ENCODE measurements around the gene IRAG1.
A peak's percentile ranks its signal among the peaks of the same experiment; 100 is the strongest.

IRAG1 gene

GRCh38 chr11:10660323-10660722 is 33.2 kb downstream of the IRAG1 start:
- H3K4ac ChIP-seq (ENCODE audit: low read length), result no peak overlapping the region
- H2BK12ac ChIP-seq (ENCODE audit: low read length), result no peak overlapping the region
- no peaks in the 10 kb centered on the region for H3K79me1 ChIP-seq (ENCODE audit: low read depth, low read length)
- H3K4me3 ChIP-seq (ENCODE audit: low read length in 2 of 2), result no peak overlapping the region
- H3K27ac ChIP-seq (replicated peaks; ENCODE audit: low read length), result no peak overlapping the region
- no peaks in the 10 kb centered on the region for H3K27me3 ChIP-seq (ENCODE audit: control insufficient read depth in 3 of 3, insufficient read depth in 3 of 3, low read depth in 1 of 3, low read length in 3 of 3)
- H3K4me2 ChIP-seq (ENCODE audit: insufficient read depth, low read length, poor library complexity, severe bottlenecking), result no peak overlapping the region
- no peak overlapping the region for H2BK5ac ChIP-seq (ENCODE audit: low read length)
- H2AFZ ChIP-seq (ENCODE audit: low read length), result no peak overlapping the region
- H3K23ac ChIP-seq (ENCODE audit: low read depth, low read length, poor library complexity), result no peak overlapping the region
- no peak overlapping the region for H3K18ac ChIP-seq (ENCODE audit: low read length)
- H3K9ac ChIP-seq (ENCODE audit: low read depth, low read length, poor library complexity), result no peak overlapping the region
- peaks cover 14 to 20% of the 10 kb centered on the region in 2 donors for H3K4me1 ChIP-seq (ENCODE audit: control insufficient read depth in 2 of 2, insufficient read depth in 1 of 2, low read depth in 1 of 2, low read length in 2 of 2)
- H4K8ac ChIP-seq (ENCODE audit: low read depth, low read length), result no peak overlapping the region
- H2BK120ac ChIP-seq (ENCODE audit: low read depth, low read length), result no peak overlapping the region
- H3K9me3 ChIP-seq (replicated peaks in 1 of 2; ENCODE audit: control insufficient read depth in 2 of 2, insufficient read depth in 1 of 2, low read depth in 1 of 2, low read length in 2 of 2), result no peaks in the 10 kb centered on the region
- no peak overlapping the region for H4K91ac ChIP-seq (ENCODE audit: low read depth, low read length, poor library complexity)
- H3K14ac ChIP-seq (ENCODE audit: low read length), result no peak overlapping the region
- no CpG with 5 or more reads among the region's 2 CpGs for WGBS, 2 donors (ENCODE audit: extremely low coverage in 2 of 2, insufficient read length in 2 of 2, insufficient replicate concordance in 1 of 2)
- no peak overlapping the region for H2BK15ac ChIP-seq (ENCODE audit: low read length)
- no peak for DNase-seq (ENCODE audit: low spot score)
- H2AK5ac ChIP-seq (ENCODE audit: low read depth, low read length), result no peak overlapping the region
- no peaks in the 10 kb centered on the region for H3K36me3 ChIP-seq (replicated peaks in 1 of 2; ENCODE audit: control insufficient read depth in 2 of 2, insufficient read depth in 2 of 2, low read length in 2 of 2)

GRCh38 chr11:10659339-10660216 is 34.0 kb downstream of the IRAG1 start:
- Histone ChIP-seq H3K36me3 (replicated peaks in 1 of 2; ENCODE audit: control insufficient read depth in 2 of 2, insufficient read depth in 2 of 2, low read length in 2 of 2) (no peaks in the 10 kb centered on the region), H2BK5ac (ENCODE audit: low read length) (no peak overlapping the region), H3K9ac (ENCODE audit: low read depth, low read length, poor library complexity) (no peak overlapping the region), H4K8ac (ENCODE audit: low read depth, low read length) (no peak overlapping the region), H2BK120ac (ENCODE audit: low read depth, low read length) (no peak overlapping the region), H2AK5ac (ENCODE audit: low read depth, low read length) (no peak overlapping the region), H3K27me3 (ENCODE audit: control insufficient read depth in 3 of 3, insufficient read depth in 3 of 3, low read depth in 1 of 3, low read length in 3 of 3) (no peaks in the 10 kb centered on the region), H2BK15ac (ENCODE audit: low read length) (no peak overlapping the region), H3K23ac (ENCODE audit: low read depth, low read length, poor library complexity) (no peak overlapping the region), H3K4me2 (ENCODE audit: insufficient read depth, low read length, poor library complexity, severe bottlenecking) (no peak overlapping the region), H3K18ac (ENCODE audit: low read length) (no peak overlapping the region), H3K9me3 (replicated peaks in 1 of 2; ENCODE audit: control insufficient read depth in 2 of 2, insufficient read depth in 1 of 2, low read depth in 1 of 2, low read length in 2 of 2) (no peaks in the 10 kb centered on the region), H3K14ac (ENCODE audit: low read length) (no peak overlapping the region), H3K4ac (ENCODE audit: low read length) (no peak overlapping the region), H3K79me1 (ENCODE audit: low read depth, low read length) (no peaks in the 10 kb centered on the region), H3K4me1 (ENCODE audit: control insufficient read depth in 2 of 2, insufficient read depth in 1 of 2, low read depth in 1 of 2, low read length in 2 of 2) (peaks cover 14 to 20% of the 10 kb centered on the region in 2 donors), H3K4me3 (ENCODE audit: low read length in 2 of 2) (no peak overlapping the region), H2AFZ (ENCODE audit: low read length) (peak overlapping the region; percentile 73), H3K27ac (replicated peaks; ENCODE audit: low read length) (no peak overlapping the region), H4K91ac (ENCODE audit: low read depth, low read length, poor library complexity) (no peak overlapping the region), H2BK12ac (ENCODE audit: low read length) (no peak overlapping the region)
- DNase-seq (ENCODE audit: low spot score), result no peak
- WGBS, 2 donors (ENCODE audit: extremely low coverage in 2 of 2, insufficient read length in 2 of 2, insufficient replicate concordance in 1 of 2), result no CpG with 5 or more reads among the region's 13 CpGs

GRCh38 chr11:10658621-10659338 is 34.8 kb downstream of the IRAG1 start:
- no peak overlapping the region for H2BK5ac ChIP-seq (ENCODE audit: low read length)
- peaks cover 14 to 20% of the 10 kb centered on the region in 2 donors for H3K4me1 ChIP-seq (ENCODE audit: control insufficient read depth in 2 of 2, insufficient read depth in 1 of 2, low read depth in 1 of 2, low read length in 2 of 2)
- peak overlapping the region; percentile 62 for H3K18ac ChIP-seq (ENCODE audit: low read length)
- H3K36me3 ChIP-seq (replicated peaks in 1 of 2; ENCODE audit: control insufficient read depth in 2 of 2, insufficient read depth in 2 of 2, low read length in 2 of 2), result no peaks in the 10 kb centered on the region
- H3K4ac ChIP-seq (ENCODE audit: low read length), result no peak overlapping the region
- no CpG with 5 or more reads among the region's 6 CpGs for WGBS, 2 donors (ENCODE audit: extremely low coverage in 2 of 2, insufficient read length in 2 of 2, insufficient replicate concordance in 1 of 2)
- no peaks in the 10 kb centered on the region for H3K9me3 ChIP-seq (replicated peaks in 1 of 2; ENCODE audit: control insufficient read depth in 2 of 2, insufficient read depth in 1 of 2, low read depth in 1 of 2, low read length in 2 of 2)
- H2BK12ac ChIP-seq (ENCODE audit: low read length), result no peak overlapping the region
- no peak overlapping the region for H2BK15ac ChIP-seq (ENCODE audit: low read length)
- no peak overlapping the region for H3K9ac ChIP-seq (ENCODE audit: low read depth, low read length, poor library complexity)
- peak overlapping the region; percentile 72 for H2AK5ac ChIP-seq (ENCODE audit: low read depth, low read length)
- H2AFZ ChIP-seq (ENCODE audit: low read length), result peak overlapping the region; percentile 20
- peak overlapping the region; percentile 56 for H4K91ac ChIP-seq (ENCODE audit: low read depth, low read length, poor library complexity)
- H2BK120ac ChIP-seq (ENCODE audit: low read depth, low read length), result no peak overlapping the region
- H3K27me3 ChIP-seq (ENCODE audit: control insufficient read depth in 3 of 3, insufficient read depth in 3 of 3, low read depth in 1 of 3, low read length in 3 of 3), result no peaks in the 10 kb centered on the region
- no peaks in the 10 kb centered on the region for H3K79me1 ChIP-seq (ENCODE audit: low read depth, low read length)
- no peak overlapping the region for H3K4me3 ChIP-seq (ENCODE audit: low read length in 2 of 2)
- no peak overlapping the region for H3K4me2 ChIP-seq (ENCODE audit: insufficient read depth, low read length, poor library complexity, severe bottlenecking)
- H3K23ac ChIP-seq (ENCODE audit: low read depth, low read length, poor library complexity), result peak overlapping the region; percentile 58
- H4K8ac ChIP-seq (ENCODE audit: low read depth, low read length), result no peak overlapping the region
- DNase-seq (ENCODE audit: low spot score), result no peak
- H3K27ac ChIP-seq (replicated peaks; ENCODE audit: low read length), result no peak overlapping the region
- peak overlapping the region; percentile 91 for H3K14ac ChIP-seq (ENCODE audit: low read length)

Measured in neuronal stem cell (in vitro differentiated cells).